GM19452 (cell line): Measurements from ENCODE around the gene DISC1.
"Not testable (repeated sequence)": the region's sequence is repeated elsewhere in the genome, so short reads cannot be mapped to it uniquely, and the experiment has no call there.

Source experiments
- ATAC-seq: cut with Tn5 transposase; IDR thresholded peaks from one replicate; pipeline ENCODE4 v1.9.1; 2021; ENCODE audit not compliant: unreplicated experiment

Gene DISC1

DNA sequence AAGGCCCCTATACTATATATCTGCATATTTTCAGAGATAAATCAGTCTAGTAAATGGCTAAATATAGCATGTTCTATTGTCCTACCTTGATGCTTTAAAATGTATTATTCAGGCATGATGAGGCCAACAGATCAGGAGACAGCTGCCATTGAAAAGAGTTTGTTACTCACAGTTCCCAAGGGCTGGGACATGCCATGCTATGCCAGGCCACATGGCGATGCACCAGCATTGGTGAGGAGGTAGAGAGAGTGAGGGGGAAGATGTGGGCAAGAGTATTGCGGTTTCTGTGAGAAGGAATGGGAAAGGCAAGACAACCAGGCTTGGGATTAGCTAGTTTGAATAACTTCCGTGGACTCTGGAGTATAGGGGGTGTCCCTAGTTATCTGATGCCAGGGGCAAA lies 316.5 kb downstream of the DISC1 start:
- no peak for ATAC-seq

DNA sequence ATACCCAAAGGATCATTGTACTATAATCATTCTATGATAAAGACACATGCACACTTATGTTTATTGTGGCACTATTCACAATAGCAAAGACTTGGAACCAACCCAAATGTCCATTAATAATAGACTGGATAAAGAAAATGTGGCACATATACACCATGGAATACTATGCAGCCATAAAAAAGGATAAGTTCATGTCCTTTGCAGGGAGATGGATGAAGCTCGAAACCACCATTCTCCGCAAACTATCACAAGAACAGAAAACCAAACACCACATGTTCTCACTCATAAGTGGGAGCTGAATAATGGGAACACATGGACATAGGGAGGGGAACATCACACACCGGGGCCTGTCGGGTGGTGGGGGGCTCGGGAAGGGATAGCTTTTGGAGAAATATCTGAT lies 321.5 kb downstream of the DISC1 start:
- ATAC-seq: not testable (repeated sequence)

DNA sequence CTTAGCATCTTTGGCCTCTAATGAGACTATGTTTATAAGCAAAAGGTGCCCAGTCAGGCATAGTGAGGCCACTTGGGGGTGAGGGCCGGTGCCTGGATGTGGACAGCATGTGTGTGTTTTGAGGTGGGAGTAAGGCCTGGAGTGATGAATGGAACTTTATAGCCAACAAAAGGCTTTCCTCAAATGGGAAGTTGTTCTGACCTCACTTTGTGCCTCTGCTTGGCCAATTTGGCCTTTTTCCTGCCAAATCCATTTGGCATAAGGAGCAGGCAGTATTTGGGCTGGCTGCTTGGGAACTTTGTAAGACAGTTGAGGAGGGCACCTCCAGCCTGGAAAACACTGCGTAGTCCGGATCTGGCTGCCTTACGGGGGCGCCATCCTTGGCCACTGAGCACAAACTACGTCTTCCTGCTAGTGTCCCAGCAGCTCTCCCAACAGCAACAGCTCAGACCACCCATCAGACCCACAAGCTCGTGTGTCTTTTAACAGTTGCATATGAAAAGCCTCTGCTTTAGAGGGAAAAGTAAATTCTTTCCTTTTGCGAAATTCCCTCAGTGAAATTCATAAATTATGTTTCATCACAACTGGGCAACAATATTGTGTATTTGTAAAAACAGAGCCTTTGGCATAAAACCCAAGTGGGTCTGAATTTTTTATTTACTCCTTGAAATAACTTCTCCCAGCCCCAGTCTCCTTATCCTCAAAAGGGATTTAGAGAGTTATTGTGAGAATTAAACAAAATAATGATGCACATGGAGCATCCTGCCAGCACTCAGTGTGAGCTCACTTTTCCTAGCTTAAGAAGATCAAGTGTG lies 322.9 kb downstream of the DISC1 start:
- ATAC-seq: no peak

DNA sequence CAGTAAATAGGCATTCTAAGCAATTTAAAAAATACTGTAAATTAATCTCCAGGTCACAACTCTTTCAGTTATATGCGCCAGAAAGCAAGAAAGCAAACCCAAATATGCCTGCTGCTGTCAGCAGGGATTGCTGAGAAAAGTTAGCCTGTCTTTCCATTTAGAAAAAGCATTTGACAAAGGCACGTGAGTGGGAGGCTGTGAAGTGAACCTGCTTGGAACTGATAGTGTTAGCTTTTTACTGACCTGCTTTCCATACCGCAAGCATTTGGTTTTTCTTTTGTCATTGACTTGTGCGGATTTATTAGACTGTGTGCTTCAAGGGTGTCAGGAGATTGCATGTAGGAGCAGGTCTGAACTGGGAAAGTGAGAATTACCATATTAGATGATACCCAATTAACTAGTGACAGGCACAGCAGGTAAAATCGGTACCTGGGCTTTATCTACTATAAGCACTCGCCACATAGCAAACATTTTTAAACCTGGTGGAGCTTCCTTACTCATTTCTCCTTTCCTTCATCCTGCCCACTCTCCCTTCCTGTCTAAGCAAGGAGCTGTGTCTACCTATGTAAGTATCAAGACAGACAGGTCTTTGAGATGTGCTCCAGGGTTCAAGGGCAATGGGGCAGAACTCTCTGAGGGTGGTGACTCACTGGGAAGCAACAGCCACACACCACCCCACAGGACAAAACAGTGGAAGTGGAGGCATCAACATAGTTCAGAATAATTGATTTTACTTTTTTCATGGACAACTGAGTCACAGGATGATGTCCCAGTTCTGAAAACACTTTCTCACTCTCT lies 323.9 kb downstream of the DISC1 start:
- no peak for ATAC-seq

DNA sequence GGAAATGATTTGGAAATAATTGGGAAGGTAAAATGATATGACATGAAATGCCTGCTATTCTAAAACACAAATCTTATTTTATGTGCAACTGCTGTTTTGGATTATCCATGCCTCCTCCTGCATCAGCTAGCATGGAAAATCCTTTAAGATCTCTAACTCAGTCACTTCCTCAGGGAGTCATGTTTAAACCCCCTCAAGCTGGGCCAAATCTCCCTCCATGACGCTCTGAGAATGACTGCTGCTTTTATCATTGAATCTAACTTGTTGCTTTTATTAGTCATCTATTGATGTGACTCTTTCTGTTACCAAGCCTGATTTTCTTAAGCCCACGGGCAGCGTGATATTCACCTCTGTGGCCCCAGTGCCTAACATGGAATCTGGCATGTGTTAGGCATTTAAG lies 324.8 kb downstream of the DISC1 start:
- no peak for ATAC-seq

DNA sequence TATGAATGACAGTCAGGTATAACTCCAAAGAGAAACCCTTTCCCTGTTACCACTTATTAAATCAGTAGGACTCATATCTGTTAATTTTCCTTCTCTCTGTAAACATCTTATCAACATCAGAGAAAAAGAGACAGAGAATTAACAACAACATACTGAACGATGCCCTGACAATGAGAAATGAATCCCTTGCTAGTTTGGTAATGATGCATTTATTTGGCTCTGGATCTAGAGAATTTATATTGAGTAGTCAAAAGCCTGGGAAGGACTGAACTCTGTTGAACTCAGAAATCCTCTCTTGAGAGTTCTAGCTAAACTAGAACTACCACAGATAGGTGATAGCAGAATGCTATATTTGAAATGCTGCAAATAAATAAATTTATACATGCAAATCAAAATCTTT lies 325.6 kb downstream of the DISC1 start:
- ATAC-seq: no peak

DNA sequence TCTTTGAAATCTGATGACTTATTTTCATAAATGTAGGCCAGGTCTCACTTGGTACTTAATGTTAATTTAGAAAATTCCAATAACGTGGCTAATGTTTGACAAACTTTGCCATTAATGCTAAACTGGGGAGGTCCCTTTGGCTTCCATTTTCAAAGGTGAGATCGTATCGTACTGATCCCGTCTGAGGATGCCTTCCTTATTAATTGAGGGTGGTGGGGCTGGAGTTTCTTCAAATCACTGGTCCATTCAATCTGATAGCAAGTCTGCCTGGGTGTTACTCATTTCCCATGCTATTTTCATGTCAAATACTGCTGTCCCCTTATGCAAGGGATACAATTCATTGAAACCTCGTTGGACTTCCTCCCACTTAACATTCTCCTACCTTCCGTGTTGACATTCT lies 327.1 kb downstream of the DISC1 start:
- ATAC-seq: no peak

DNA sequence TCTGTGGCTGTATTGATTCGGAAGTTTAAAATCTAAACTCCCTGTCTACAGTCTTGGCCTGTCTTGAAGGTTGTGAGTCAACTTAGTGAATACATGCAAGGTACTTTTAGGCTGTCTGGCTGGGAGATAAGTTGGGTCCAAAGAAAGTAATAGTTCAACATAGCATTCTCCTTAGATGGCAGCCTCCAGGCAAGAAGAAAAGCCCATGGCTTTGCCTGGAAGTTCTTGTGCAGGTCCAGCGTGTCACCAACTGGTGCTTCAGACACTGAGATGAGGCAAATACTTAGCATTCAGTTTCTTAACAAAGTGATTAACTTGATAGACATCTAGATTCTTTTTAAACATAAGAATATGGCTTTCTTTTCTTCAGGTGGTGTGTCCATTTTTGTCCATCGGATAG lies 328.2 kb downstream of the DISC1 start:
- no peak for ATAC-seq

DNA sequence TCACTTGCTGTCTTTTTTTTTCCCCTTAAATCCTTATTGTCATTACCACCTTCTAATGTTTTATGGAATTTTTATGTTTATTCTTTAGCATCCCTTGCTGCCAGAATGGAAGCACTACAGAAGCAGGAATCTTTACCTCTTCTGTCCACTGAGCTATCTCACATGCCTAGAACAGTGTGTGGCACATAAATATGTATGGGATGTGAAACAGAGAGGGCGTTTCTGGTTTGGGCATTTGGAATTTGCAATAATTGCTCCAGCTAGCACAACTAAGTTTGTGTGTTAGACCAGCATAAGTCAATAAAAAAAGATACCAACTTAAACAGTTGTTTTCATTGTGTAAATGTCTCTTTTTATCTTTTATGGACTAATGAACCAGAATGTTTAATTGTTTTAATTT lies 330.8 kb downstream of the DISC1 start:
- ATAC-seq: no peak

DNA sequence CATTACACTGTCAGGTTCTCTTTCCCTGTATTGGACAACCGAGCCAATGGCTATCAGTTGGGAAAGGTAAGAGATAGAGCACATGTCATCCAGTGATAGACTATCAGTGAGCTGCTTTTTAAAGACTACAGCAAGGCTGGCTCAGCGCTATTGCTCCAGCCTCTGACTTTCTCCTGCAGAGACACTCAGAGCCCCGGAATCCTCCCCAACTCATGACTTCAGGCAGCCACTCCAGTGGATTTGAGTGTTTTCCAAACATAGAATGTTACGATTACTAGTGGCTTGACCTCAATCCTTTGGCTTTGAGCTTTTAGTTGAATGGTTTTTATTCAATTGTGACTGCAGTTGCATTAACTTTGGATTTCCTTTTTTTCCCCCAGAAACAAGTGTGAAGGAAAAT lies 331.9 kb downstream of the DISC1 start:
- no peak for ATAC-seq

DNA sequence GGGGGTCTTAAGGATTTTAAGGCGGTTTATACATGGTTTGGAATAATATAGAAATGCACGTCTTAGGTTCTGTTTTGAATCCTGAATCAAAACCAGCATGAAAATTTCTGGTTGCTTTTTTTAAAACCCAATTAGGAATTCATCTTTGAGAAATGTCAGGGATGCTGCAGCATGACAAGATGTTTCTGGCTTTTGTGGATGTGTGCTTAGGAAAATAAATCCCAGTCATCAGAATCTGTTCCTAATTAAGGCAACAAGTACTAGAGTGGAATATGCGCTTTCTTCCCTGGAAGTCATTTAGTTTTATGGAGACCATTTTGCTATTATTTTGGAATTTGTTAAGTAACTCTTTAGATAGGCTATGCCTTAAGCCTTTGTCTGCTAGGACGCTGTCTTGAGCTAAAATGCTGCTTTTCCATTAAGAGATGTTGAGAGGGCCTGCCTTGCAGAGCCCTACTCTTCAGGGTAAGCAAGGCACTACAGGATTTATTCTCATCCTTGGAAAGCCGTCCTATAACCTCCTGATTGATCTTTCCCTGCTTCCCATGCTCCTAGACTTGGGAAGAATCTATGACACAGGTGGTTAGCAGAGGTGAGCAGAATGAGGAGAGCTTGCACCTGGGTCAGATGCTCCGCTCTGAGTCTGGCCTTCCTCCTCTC lies 332.8 kb downstream of the DISC1 start:
- no peak for ATAC-seq

DNA sequence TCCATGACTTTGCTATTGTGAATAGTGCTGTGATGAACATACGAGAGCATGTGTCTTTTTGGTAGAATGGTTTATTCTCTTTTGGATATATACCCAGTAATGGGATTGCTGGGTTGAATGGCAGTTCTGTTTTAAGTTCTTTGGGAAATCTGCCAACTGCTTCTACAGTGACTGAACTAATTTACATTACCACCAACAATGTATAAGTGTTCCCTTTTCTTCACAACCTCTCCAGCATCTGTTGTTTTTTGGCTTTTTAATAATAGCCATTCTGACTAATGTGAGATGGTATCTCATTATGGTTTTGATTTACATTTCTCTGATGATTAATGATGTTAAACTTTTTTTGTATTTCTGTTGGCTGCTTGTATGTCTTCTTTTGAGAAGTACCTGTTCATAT lies 335.2 kb downstream of the DISC1 start:
- ATAC-seq: not testable (repeated sequence)

DNA sequence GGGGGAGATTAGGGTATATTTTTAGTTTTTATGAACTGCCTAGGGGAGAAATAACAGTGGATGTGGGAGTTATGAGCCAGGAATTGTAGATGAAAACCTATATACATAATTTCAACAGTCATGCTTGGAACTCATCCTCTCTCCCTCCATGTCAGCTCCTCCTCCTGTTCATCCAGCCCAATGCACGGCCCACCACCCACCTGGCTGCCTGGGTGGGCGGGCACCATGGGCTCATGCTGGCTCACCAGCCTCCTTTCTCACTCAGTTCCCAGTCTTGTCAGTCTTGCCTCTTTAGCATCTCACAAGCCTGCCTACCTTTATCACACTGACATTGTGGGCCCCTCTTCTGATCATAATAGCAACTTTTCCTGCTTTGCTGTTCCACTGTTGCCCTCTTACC lies 336.0 kb downstream of the DISC1 start:
- ATAC-seq: no peak

DNA sequence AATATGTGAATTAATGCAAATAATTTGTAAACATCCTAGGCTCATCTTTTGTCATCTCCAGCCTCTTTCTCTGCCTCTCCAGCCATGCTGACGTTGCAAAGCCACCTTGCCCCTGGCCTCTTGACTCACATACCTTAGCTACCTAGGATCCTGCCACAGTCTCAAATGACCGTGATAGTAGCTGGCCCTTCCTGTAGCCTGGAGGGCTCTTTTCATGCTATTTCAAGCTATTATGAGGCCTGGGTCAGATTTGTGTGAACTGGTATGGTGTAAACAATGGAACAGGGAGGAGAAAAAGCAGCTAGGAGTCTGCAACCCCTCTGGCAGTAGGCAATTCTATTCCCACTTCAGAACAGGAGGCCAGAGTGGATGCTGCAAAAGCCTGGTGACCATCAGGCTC lies 337.7 kb downstream of the DISC1 start:
- no peak for ATAC-seq

DNA sequence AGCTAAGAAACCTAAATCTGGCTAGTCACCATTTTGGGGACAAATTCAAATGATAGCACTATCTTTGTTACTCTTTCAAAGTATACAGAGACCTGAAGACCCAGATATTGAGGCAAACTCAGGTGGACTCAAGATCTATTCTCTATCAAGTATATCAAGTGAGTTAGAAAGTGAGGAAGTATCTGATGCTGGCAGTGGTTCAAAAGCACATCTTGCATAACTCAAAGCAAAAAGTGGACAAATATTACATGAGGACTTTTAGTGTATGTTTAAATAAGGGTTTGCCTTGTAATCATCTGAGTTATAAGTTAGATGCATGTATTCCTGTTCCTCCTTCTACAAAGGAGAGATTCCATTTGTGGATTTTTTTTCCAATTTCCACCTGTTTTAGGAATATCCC lies 338.4 kb downstream of the DISC1 start:
- no peak for ATAC-seq

DNA sequence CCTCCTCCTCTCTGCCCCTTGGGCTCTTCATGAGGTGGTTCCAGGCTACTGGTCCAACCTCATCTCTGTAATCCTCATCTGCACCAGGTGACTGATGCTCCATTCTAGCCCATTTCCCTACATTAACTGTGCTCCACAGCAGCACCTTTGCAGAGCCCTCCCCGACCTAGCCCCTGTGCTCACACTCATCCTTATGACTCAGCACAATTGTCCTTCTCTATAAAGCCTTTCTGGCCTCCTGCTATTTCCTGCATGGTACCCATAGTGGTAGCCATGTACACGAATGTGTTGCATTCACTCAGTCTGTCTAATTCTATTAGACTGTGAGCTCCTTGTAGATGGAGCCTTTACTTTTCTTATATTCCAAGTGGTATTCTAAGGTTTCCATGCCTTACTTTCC lies 339.0 kb downstream of the DISC1 start:
- no peak for ATAC-seq

DNA sequence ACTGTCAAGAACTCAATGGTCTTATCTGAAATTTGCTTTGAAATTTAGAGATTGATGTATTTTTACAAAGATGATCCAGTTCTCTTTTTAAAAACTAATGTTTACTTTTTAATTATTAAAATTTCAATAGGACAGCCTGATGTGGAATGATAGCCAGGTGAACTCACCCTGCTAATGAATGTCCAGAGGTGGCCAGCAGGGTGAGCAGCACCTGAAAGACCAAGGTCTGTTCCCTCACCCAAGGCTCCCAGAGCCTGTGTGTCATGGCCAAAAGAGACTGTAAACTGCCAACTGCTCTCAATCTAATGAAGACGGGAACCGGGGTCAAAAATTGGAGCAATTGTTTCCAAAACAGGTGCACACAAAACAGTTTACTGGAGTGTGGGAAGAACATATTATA lies 340.4 kb downstream of the DISC1 start:
- no peak for ATAC-seq

DNA sequence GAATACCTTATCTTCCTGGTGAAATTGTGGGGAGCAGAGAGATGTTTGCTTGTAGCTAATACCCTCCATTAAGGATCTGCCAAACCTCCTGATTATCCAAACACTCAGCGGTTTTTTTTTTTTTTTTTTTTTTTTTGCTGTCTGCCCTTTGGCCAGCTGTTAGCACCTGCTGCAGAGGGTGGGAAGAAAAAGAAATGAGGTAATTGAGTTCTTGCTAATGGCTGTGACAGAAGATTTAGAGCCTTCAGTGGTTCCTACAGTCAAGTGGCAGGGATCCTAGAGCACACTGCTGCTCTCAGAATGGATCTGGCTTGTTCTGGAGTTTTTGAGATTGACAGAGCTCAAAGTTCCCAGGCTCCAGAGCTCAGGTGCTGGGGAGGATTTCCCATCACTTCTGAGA lies 342.5 kb downstream of the DISC1 start:
- no peak for ATAC-seq

DNA sequence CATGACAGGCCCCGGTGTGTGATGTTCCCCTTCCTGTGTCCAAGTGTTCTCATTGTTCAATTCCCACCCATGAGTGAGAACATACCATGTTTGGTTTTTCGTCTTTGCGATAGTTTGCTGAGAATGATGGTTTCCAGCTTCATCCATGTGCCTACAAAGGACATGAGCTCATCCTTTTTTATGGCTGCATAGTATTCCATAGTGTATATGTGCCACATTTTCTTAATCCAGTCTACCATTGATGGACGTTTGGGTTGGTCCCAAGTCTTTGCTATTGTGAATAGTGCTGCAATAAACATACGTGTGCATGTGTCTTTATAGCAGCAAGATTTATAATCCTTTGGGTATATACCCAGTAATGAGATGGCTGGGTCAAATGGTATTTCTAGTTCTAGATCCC lies 343.2 kb downstream of the DISC1 start:
- ATAC-seq: not testable (repeated sequence)

DNA sequence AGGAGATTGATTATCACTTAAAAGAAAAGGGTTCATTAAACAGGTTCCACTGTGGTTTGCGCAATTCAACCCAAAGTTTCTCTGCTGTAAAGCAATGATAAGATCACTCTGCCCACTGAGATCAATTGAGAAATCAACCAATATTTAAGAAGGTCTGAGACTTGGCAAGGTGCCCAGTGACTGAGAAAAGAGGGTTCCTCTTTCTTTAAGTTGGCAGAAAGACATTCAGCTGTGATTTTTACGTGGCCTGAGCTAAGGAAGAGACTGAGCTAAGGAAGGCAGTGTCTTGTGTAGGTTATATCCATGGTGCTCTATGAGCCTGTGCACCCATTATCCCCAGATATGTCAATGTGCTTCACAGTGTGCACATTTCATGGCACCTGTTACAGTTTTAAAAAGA lies 344.1 kb downstream of the DISC1 start:
- no peak for ATAC-seq

DNA sequence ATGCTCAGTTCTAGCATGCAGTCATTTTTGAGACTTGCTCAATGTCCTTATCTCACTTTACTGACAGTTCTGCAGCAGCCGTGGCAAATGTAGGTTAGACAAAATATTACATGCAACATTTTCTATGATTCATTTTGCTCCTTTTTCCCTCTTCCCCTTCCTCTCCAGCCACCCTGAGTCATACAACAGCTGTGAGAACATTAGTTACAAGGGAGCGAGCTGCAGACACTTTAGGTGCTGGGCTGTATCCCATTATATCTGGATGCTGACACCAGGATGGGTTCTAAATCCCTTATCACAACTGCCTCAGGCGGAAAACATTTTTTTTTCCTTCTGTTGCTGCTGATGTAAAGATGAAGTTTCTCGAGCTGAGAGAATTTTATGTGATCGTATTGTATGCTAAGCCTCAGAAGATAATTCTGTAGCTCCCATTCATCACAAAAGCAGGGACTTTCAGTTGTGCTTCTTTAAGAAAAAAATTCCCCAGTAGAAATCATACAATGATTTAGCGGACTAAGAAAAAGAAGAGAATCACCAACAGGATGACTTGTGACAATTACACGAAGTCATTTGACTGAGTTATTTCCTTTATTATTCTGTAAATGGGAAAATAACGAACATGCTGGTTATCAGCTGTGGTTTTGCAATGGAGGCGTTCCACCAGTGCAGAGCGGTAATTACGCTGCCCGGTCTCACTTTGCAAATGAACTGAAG lies 345.0 kb downstream of the DISC1 start:
- no peak for ATAC-seq
